ENCODE results near the gene RCC1.

The RCC1 gene

GRCh38 chr1:28526886-28527285 is 21.0 kb downstream of the RCC1 start:
- DNase-seq (ENCODE audit: low spot score), result no peak
- TF ChIP-seq, protein P1, sequence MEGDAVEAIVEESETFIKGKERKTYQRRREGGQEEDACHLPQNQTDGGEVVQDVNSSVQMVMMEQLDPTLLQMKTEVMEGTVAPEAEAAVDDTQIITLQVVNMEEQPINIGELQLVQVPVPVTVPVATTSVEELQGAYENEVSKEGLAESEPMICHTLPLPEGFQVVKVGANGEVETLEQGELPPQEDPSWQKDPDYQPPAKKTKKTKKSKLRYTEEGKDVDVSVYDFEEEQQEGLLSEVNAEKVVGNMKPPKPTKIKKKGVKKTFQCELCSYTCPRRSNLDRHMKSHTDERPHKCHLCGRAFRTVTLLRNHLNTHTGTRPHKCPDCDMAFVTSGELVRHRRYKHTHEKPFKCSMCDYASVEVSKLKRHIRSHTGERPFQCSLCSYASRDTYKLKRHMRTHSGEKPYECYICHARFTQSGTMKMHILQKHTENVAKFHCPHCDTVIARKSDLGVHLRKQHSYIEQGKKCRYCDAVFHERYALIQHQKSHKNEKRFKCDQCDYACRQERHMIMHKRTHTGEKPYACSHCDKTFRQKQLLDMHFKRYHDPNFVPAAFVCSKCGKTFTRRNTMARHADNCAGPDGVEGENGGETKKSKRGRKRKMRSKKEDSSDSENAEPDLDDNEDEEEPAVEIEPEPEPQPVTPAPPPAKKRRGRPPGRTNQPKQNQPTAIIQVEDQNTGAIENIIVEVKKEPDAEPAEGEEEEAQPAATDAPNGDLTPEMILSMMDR (IDR thresholded peaks at IDR 0.05; ENCODE audit: extremely low read depth, insufficient read depth, missing control alignments), result no peak
- in situ Hi-C loops (cut with MboI; ENCODE audit: low pct_unique_long_range_greater_than_20kb, low sequenced_read_pairs, unreplicated experiment), result no loop called here

GRCh38 chr1:28530456-28530855 is 24.6 kb downstream of the RCC1 start:
- no peak for DNase-seq (ENCODE audit: low spot score)
- TF ChIP-seq, protein P1 (IDR thresholded peaks at IDR 0.05; ENCODE audit: extremely low read depth, insufficient read depth, missing control alignments), result no peak
- in situ Hi-C loops (cut with MboI; ENCODE audit: low pct_unique_long_range_greater_than_20kb, low sequenced_read_pairs, unreplicated experiment), result no loop called here

GRCh38 chr1:28534671-28535070 is 28.8 kb downstream of the RCC1 start:
- TF ChIP-seq, protein P1 (IDR thresholded peaks at IDR 0.05; ENCODE audit: extremely low read depth, insufficient read depth, missing control alignments), result no peak
- no peak for DNase-seq (ENCODE audit: low spot score)
- in situ Hi-C loops (cut with MboI; ENCODE audit: low pct_unique_long_range_greater_than_20kb, low sequenced_read_pairs, unreplicated experiment), result no loop called here

DNA sequence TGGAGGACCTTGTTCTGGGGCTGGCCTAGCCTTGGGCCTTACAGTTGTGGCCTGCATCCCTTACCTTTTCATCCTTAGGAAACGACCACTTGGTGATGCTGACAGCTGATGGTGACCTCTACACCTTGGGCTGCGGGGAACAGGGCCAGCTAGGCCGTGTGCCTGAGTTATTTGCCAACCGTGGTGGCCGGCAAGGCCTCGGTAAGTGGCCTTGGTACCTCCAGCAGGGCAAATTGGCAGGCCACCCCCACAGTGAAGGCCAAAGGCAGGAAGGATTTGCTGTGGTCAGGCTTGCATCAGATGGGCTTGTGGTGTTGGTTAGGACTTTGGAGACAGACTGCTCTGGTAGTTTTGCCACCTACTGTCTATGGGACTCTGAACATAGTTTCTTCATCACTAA is 29.3 kb downstream of the RCC1 start:
- in situ Hi-C loops (cut with MboI; ENCODE audit: low pct_unique_long_range_greater_than_20kb, low sequenced_read_pairs, unreplicated experiment), result no loop called here

DNA sequence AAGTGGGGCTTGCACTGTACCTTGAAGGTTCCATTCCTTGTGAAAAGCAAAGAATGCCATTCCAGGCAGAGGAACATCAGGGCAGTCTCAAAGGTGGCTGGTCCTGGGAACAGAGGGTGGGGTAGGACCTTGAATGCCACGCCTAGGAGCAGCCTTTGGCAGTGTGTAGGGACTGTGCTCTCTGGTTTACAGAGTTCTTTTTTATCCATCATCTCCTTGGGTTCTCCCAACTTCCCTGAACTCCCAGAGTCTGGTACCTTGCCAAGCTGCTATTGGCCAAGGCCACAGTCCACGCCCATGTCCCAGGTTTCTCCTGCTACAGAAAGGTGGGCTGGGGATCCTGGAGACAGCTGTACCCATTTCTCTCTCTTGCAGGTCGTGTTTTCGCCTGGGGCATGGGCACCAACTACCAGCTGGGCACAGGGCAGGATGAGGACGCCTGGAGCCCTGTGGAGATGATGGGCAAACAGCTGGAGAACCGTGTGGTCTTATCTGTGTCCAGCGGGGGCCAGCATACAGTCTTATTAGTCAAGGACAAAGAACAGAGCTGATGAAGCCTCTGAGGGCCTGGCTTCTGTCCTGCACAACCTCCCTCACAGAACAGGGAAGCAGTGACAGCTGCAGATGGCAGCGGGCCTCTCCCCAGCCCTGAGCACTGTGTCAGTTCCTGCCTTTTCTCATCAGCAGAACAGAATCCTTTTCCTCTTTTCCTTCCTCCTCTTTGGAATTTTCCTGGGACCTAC is 31.8 kb downstream of the RCC1 start:
- in situ Hi-C loops (cut with MboI; ENCODE audit: low pct_unique_long_range_greater_than_20kb, low sequenced_read_pairs, unreplicated experiment), result no loop called here
- TF ChIP-seq, protein P1 (IDR thresholded peaks at IDR 0.05; ENCODE audit: extremely low read depth, insufficient read depth, missing control alignments), result no peak
- no peak for DNase-seq (ENCODE audit: low spot score)

More for the DNA sequence above, 29.3 kb downstream of the RCC1 start:
- DNase-seq (ENCODE audit: low spot score), result no peak
- TF ChIP-seq, protein P1 (IDR thresholded peaks at IDR 0.05; ENCODE audit: extremely low read depth, insufficient read depth, missing control alignments), result no peak

DNA sequence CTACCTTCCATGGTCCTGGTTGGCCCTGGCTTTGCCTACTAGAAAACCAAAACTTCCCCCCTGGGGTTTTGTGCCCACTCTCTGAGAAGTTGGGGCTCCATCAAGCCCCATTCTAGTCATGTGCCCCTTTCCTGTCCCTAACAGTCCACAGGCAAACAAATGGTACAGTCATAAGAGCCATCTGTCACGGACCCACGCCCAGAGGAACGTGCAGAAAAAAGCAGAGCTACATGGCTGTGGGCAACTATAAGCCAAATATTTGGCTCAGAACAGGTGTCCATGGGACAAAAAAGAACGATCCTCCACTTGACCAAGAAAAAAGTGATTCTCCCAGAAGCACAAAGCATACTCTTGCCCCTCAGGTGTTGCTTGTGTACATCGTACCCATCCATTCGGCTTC is 32.4 kb downstream of the RCC1 start:
- TF ChIP-seq, protein P1 (IDR thresholded peaks at IDR 0.05; ENCODE audit: extremely low read depth, insufficient read depth, missing control alignments), result no peak
- in situ Hi-C loops (cut with MboI; ENCODE audit: low pct_unique_long_range_greater_than_20kb, low sequenced_read_pairs, unreplicated experiment), result no loop called here
- DNase-seq (ENCODE audit: low spot score), result no peak
